BE2C (cell line): ENCODE measurements around the gene NPAS2.

ENCODE experiments used
- DNase-seq: peaks from one replicate; pipeline ENCODE4 v3.0.0-alpha.2; 2020
- H3K27me3 ChIP-seq: fragments of 250-450 bp; sonication (Bioruptor Pico); 2 replicates; pipeline ENCODE4 v1.5.1; 2020; ENCODE audit warnings: mild to moderate bottlenecking
- H3K36me3 ChIP-seq: fragments of 250-450 bp; sonication (Bioruptor Pico); 2 replicates; pipeline ENCODE4 v1.5.1; 2020; ENCODE audit warnings: mild to moderate bottlenecking
- H3K4me1 ChIP-seq: fragments of 250-450 bp; sonication (Bioruptor Pico); 2 replicates; pipeline ENCODE4 v1.5.1; 2020
- H3K4me3 ChIP-seq: 2 replicates; pipeline ENCODE4 v1.5.1; 2011; ENCODE audit warnings: low read depth, low read length
- H3K9me3 ChIP-seq: fragments of 250-450 bp; sonication (Bioruptor Pico); 2 replicates; pipeline ENCODE4 v1.5.1; 2020
- TF ChIP-seq, protein P1 (sequence below): IDR thresholded peaks from 2 replicates; pipeline ENCODE4 v1.5.1; 2012; ENCODE audit warnings: mild to moderate bottlenecking, low read depth, low read length

NPAS2 gene

DNA sequence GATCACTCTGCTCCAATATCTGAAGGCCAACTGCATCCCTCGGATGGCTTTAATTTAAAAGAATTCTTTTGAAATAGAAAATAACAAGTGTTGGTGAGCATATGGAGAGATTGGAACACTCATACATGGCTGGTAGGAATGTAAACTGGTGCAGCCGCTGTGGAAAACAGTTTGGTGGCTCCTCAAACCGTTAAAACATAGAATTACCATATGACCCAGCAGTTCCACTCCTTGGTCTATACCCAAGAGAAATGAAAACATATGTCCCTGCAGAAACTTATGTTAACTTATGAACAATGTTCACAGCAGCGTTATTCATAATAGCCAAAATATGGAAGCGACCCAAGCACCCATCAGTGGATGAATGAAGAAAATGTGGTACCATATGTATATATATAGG lies 60.1 kb downstream of the NPAS2 start:
- Histone ChIP-seq H3K4me3 (no peak overlapping the region), H3K4me1 (no peaks in the 10 kb centered on the region), H3K9me3 (no peaks in the 10 kb centered on the region), H3K27me3 (no peaks in the 10 kb centered on the region), H3K36me3 (no peaks in the 10 kb centered on the region)
- DNase-seq: no peak
- TF ChIP-seq, protein P1, sequence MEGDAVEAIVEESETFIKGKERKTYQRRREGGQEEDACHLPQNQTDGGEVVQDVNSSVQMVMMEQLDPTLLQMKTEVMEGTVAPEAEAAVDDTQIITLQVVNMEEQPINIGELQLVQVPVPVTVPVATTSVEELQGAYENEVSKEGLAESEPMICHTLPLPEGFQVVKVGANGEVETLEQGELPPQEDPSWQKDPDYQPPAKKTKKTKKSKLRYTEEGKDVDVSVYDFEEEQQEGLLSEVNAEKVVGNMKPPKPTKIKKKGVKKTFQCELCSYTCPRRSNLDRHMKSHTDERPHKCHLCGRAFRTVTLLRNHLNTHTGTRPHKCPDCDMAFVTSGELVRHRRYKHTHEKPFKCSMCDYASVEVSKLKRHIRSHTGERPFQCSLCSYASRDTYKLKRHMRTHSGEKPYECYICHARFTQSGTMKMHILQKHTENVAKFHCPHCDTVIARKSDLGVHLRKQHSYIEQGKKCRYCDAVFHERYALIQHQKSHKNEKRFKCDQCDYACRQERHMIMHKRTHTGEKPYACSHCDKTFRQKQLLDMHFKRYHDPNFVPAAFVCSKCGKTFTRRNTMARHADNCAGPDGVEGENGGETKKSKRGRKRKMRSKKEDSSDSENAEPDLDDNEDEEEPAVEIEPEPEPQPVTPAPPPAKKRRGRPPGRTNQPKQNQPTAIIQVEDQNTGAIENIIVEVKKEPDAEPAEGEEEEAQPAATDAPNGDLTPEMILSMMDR: no peak

DNA sequence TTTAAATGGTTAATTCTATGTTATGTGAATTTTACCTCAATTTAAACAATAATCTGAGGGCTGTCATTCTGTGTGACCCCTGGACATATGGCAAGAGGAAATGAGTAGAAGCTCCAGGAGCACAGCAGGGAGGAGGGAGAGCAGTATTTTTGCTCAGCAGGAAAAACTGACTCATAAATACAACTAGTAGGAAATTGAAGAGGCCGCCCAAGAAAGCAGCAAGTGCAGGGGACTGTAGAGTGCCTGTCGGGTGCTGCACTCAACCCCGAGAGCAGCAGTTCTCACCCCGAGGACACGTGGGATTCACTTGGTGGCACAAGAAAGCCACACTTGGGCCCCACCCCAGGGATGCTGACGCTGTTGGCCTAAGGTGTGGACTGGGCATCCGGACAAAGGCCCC lies 60.8 kb downstream of the NPAS2 start:
- no peak for DNase-seq
- TF ChIP-seq, protein P1: no peak

DNA sequence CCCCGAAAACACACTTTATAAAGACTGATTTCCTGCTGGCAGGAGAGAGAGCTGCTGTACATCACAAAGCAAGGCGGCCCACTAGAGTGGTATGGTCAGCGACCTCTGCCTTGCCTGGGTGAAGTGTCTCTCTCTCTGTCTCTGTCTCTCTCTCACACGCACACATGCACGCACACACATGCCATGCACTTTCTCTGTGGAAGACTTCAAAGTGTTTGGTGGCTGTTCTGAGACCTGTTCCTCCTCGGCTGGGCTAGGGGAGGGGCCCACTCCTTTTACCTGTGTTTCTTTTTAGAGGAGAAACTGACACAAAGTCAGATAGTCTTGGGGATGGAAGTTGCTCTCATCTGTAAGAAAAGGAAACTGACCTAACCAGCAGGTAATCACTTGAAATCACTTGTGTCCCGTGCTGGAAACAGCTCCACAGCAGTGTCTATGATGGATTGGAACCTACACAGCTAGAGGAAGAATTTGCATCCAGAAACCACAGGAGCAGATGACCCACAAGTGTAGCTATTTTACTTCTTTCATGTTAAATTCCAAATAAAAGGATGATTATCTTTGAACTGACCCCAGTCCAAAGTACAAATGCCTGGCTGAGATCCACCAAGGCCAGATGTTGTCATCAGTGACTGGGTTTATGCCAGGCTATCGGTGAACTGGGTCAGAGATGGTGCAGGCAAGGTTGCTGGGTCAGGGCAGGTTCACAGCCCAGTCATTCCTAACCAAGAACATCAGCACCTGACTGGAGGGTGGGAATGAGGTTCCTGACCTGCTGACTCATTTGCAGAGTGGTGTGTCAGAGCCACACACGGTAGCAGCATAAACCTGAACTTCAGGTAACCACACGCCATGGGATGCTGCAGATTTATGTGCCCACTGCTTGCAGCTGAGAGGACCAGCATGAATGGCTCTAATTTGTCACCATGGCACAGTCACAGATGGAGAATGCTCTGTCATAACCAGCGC lies 63.0 kb downstream of the NPAS2 start:
- Histone ChIP-seq H3K36me3 (no peaks in the 10 kb centered on the region), H3K27me3 (no peaks in the 10 kb centered on the region), H3K4me3 (no peak overlapping the region), H3K9me3 (no peaks in the 10 kb centered on the region), H3K4me1 (no peaks in the 10 kb centered on the region)
- TF ChIP-seq, protein P1: no peak
- DNase-seq: no peak

More for the DNA sequence above, 60.8 kb downstream of the NPAS2 start:
- Histone ChIP-seq H3K4me3 (no peak overlapping the region), H3K36me3 (no peaks in the 10 kb centered on the region), H3K4me1 (no peaks in the 10 kb centered on the region), H3K27me3 (no peaks in the 10 kb centered on the region), H3K9me3 (no peaks in the 10 kb centered on the region)

DNA sequence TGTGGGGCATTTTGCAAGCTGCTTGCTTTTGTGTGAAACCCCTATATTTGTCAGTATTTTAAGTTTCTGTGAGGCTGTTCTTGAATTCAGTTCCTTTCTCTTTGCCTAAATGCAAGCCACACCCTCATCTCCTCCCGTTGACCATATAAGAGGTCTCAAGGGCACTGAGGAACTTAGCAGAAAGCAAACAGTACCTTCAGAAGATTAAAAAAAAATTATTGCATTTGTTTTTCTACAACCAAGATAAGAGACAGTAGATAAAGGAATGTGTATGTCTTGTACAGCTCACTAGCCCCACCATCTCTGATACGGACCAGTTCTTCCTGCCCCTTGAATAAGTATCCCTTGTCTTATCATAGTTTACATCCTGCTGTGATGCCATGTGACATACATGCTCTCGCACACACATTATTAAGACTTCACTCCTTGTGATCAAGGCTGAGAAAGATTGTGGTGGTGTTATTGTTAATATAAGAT lies 64.2 kb downstream of the NPAS2 start:
- TF ChIP-seq, protein P1: no peak
- no peak overlapping the region for H3K4me3 ChIP-seq

DNA sequence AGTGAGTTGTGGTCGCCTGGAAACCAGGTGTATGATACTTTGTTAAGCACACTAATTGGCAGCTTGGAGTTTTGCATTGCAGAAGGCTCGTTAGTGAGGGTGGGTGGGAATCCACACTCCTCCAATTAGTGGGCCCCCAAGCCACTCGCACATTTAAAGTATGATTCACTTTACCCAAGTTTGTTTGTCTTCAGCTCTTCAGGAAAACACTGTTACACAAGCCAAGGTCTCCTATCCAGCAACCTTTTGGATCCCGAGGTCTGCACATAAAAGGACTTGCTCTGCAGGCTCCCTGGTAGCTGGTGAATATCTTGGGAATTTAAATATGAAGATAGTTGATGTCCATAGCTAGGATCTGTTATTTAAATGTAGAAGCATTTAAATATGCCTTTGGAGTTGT lies 66.1 kb downstream of the NPAS2 start:
- Histone ChIP-seq H3K9me3 (no peaks in the 10 kb centered on the region), H3K4me1 (no peaks in the 10 kb centered on the region), H3K4me3 (no peak overlapping the region), H3K36me3 (no peaks in the 10 kb centered on the region), H3K27me3 (no peaks in the 10 kb centered on the region)
- TF ChIP-seq, protein P1: no peak
- no peak for DNase-seq

More for the DNA sequence above, 64.2 kb downstream of the NPAS2 start:
- Histone ChIP-seq H3K4me1 (no peaks in the 10 kb centered on the region), H3K27me3 (no peaks in the 10 kb centered on the region), H3K36me3 (no peaks in the 10 kb centered on the region), H3K9me3 (no peaks in the 10 kb centered on the region)
- DNase-seq: no peak

DNA sequence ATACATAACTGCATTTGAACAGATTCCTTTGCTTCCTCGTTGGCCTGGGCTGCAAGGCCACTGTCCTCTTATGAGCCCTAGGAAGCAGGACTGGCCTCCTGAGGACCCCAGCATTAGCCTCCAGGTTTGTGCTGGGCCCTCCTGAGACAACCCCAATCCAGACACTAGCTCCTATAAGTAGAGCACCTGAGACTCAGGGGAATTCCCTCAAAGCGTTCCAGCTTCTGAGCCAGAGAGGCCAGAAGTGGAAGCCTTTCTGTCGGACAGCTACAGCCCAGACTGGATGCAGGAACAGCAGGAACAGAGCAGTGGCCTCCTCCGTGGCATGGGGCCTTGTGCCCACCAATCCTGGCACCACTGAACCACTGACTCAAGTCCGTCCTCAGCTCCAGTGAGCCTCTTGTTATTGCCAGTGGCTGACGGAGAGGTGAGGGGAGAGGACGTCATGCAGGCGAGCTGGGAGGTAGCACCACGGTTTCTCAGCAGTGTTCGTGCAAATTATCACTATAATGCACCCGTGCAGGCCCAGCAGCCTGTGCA lies 67.2 kb downstream of the NPAS2 start:
- Histone ChIP-seq H3K4me3 (no peak overlapping the region), H3K4me1 (no peaks in the 10 kb centered on the region), H3K36me3 (no peaks in the 10 kb centered on the region), H3K9me3 (no peaks in the 10 kb centered on the region), H3K27me3 (no peaks in the 10 kb centered on the region)
- no peak for DNase-seq
- TF ChIP-seq, protein P1: no peak
